Gastroesophageal sphincter (tissue), 4 donors: ENCODE measurements around the gene RIPOR1. TPM values are rescaled to one million over a fixed set of nuclear protein-coding genes. Genes with fewer than 3 reads are reported as not detected.

Experiments
- ATAC-seq: fragments of 150-250 bp; one replicate; pipeline ENCODE4 v1.9.1; 2016; ENCODE audit warnings: mild to moderate bottlenecking, moderate library complexity
- H3K27ac ChIP-seq, 4 donors: fragments of 200-600 bp; sonication (generic) in 3 of 4; 1 replicate in 3 of 4; 2 replicates in 1 of 4; pipeline ENCODE4 v1.5.1; 2016 to 2019
- H3K27me3 ChIP-seq: fragments of 200-600 bp; sonication (generic); one replicate; pipeline ENCODE4 v1.5.1; 2019
- H3K36me3 ChIP-seq, 2 donors: fragments of 200-600 bp; sonication (generic); one replicate each; pipeline ENCODE4 v1.5.1; 2019; ENCODE audit warnings: control low read depth in 1 of 2
- H3K4me1 ChIP-seq, 3 donors: fragments of 200-600 bp; sonication (generic); 1 replicate in 2 of 3; 2 replicates in 1 of 3; pipeline ENCODE4 v1.5.1; 2016 to 2019; ENCODE audit warnings: control low read depth in 2 of 3
- H3K4me3 ChIP-seq, 2 donors: fragments of 200-600 bp; sonication (generic); one replicate each; pipeline ENCODE4 v1.5.1; 2019; ENCODE audit warnings: mild to moderate bottlenecking in 1 of 2, moderate library complexity in 1 of 2
- H3K9me3 ChIP-seq, 3 donors: fragments of 200-600 bp; sonication (generic); one replicate each; pipeline ENCODE4 v1.5.1; 2017 to 2019; ENCODE audit warnings: control low read depth in 2 of 3
- EP300 ChIP-seq: sonication (generic); formaldehyde crosslinking; IDR thresholded peaks from one replicate; pipeline ENCODE4 v1.6.1; 2017; ENCODE audit warnings: antibody characterized with exemption, mild to moderate bottlenecking
- POLR2A ChIP-seq, 2 donors: fragments of 450-650 bp; IDR thresholded peaks; one replicate each; pipeline ENCODE4 v1.6.1; 2017; ENCODE audit warnings: antibody characterized with exemption in 2 of 2, mild to moderate bottlenecking in 2 of 2, moderate library complexity in 1 of 2
- POLR2AphosphoS5 ChIP-seq: sonication (generic); formaldehyde crosslinking; IDR thresholded peaks from one replicate; pipeline ENCODE4 v1.6.1; 2017; ENCODE audit warnings: antibody characterized with exemption
- WGBS, 2 donors: methylation state at CpG; one replicate each; pipeline ENCODE4 v1.1.5; 2018; ENCODE audit warnings: low coverage in 1 of 2; 5-methylcytosine and 5-hydroxymethylcytosine counted together
- total RNA-seq, 4 donors: library from RNA; depleted of rRNA; stranded (reverse); fragments of >200 nt; gene quantifications; one replicate each; pipeline ENCODE4 v1.1.0, GENCODE V29; 2016
- TF ChIP-seq, protein P1 (sequence below), 4 experiments: fragments of 200-600 bp in 2 of 4; fragments of 450-650 bp in 2 of 4; sonication (generic) in 1 of 4; IDR thresholded peaks; one replicate each; pipeline ENCODE4 v1.5.1; 2017 to 2019; ENCODE audit warnings: antibody characterized with exemption in 4 of 4, mild to moderate bottlenecking in 2 of 4, moderate library complexity in 2 of 4

The RIPOR1 gene
- total RNA-seq, 4 donors from 2014 or later = 43.3 to 112 (median 64.9) TPM

DNA sequence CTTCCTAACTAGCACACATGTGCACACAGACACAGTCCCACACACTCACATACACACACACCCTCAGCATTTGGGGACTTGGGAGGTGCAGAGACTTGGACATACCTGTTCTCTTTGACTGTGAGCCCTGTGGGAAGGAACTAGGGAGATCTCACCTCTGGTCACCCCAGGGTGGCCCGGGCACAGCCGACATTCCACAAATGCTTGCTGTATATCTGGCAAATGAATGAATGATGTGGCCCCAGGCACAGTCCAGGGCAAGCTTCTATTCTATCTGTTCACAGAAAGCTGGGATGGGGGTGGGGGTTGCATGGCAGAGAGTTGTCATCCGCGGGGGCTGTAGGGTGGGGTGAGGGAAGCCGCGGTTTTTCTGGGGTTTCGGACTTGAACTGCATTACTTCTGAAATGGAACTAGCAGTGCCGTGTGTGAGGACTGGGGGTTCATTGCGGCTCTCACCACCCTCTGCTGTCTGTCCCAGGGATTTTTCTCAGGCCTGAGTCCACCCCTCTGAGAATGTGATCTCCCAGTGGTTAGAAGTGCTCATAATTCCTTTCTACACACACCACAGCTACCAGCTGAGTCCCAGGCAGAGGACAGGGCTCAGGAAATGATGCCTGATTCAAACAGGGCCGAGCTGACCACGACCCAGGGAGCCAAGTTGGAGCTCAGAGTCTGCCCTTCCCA, 3.3 kb upstream of the RIPOR1 start:
- Histone ChIP-seq H3K4me3 (no peak overlapping the region), H3K27ac (no peak overlapping the region), H3K36me3 (no peaks in the 10 kb centered on the region), H3K4me1 (peaks cover 0 to 21% (median 11%) of the 10 kb centered on the region in 3 donors), H3K27me3 (no peaks in the 10 kb centered on the region), H3K9me3 (no peaks in the 10 kb centered on the region)
- 57% methylated on average over 5 of the region's 11 CpGs; no CpG with 5 or more reads in 1 of the 2 donors for WGBS, 2 donors
- no peak for TF ChIP-seq EP300
- no peak for TF ChIP-seq POLR2A (IDR thresholded peaks at IDR 0.05)
- TF ChIP-seq POLR2AphosphoS5 = no peak
- TF ChIP-seq, protein P1, sequence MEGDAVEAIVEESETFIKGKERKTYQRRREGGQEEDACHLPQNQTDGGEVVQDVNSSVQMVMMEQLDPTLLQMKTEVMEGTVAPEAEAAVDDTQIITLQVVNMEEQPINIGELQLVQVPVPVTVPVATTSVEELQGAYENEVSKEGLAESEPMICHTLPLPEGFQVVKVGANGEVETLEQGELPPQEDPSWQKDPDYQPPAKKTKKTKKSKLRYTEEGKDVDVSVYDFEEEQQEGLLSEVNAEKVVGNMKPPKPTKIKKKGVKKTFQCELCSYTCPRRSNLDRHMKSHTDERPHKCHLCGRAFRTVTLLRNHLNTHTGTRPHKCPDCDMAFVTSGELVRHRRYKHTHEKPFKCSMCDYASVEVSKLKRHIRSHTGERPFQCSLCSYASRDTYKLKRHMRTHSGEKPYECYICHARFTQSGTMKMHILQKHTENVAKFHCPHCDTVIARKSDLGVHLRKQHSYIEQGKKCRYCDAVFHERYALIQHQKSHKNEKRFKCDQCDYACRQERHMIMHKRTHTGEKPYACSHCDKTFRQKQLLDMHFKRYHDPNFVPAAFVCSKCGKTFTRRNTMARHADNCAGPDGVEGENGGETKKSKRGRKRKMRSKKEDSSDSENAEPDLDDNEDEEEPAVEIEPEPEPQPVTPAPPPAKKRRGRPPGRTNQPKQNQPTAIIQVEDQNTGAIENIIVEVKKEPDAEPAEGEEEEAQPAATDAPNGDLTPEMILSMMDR (IDR thresholded peaks at IDR 0.05) = no peak
- no peak for ATAC-seq

DNA sequence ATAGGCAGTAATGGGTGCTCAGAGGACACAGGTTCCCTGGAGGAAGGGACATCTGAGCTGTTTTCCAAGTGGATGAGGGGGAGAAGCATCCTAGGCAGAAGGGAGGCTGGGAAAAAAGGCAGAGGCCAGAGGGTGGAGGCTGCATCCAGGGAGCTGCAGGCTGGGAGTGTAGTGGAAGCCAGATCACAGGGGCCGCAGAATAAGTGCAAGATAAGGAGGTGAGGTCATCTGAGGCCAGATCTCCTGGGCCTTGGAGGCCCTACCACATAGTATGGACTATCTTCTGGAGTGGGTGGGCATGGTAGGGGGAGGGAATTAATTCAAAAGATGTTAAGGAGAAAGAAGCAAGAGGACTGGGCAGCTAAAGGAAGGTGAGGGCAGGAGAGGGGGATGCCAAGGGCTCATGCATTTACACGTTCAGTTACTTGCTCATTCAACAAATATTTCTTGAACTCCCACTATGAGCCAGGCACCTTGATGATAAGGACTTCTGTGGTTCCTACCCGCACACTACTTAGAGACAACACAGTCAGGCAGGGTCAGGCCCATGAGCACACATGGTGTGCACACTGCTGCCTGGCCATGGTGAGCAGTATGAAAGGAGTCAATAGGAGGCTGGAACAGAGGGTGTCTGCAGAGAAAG, 2.4 kb upstream of the RIPOR1 start:
- Histone ChIP-seq H3K27ac (no peak overlapping the region), H3K27me3 (no peaks in the 10 kb centered on the region), H3K4me1 (peaks cover 0 to 29% (median 19%) of the 10 kb centered on the region in 3 donors), H3K4me3 (no peak overlapping the region), H3K9me3 (no peaks in the 10 kb centered on the region), H3K36me3 (no peaks in the 10 kb centered on the region)
- 81 to 87% methylated on average over 3 of the region's 3 CpGs for WGBS, 2 donors
- no peak for ATAC-seq
- TF ChIP-seq, protein P1 (IDR thresholded peaks at IDR 0.05) = no peak
- no peak for TF ChIP-seq POLR2AphosphoS5
- no peak for TF ChIP-seq EP300
- TF ChIP-seq POLR2A (IDR thresholded peaks at IDR 0.05) = no peak

DNA sequence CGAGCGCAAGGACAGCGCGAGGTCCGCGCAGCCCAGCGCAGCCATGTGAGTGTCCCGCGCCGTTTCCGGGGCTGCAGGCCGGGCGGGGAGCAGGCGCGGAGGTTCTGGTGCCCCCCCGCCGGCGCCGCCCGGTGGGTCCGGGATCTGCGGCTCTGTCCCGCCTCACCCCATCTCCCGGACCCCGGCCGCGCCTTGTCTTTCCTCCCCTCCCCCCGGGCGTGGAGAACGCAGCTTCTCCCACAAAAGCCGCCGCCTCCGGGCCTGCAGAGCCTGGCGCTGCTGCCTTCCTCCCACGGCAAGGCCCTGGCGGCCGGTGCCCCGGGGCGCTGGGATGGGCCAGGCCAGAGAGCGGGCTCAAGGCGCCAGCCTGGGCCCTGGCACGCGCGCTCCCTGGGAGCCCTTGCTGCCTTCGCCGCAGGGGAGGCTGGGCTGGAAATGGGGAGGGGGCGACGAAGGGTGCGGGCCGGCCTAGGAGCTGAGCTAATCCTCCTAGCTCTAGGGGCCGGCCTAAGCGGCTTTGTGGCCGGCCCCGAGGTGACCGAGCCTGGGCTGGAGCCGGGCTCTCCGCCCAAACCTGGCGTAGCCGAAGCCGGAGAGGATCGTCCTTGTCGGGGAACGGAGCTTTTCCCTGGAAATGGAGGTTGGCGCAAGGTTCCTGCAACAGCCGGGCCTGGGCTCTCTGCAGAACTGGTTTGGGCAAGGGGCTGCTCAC, 397 bp downstream of the RIPOR1 start:
- WGBS, 2 donors = no CpG with 5 or more reads among the region's 65 CpGs
- Histone ChIP-seq H3K36me3 (no peaks in the 10 kb centered on the region), H3K4me1 (peaks cover 0 to 44% (median 15%) of the 10 kb centered on the region in 3 donors), H3K27me3 (no peaks in the 10 kb centered on the region), H3K9me3 (no peaks in the 10 kb centered on the region), H3K27ac (peak overlapping the region; percentile 76 to 95 (median 92)), H3K4me3 (peak overlapping the region; percentile 75 to 95)
- TF ChIP-seq POLR2A (IDR thresholded peaks at IDR 0.05) (peak; percentile 61 to 64), EP300 (no peak)
- TF ChIP-seq, protein P1 (IDR thresholded peaks at IDR 0.05) = no peak
- ATAC-seq = peak; percentile 42

DNA sequence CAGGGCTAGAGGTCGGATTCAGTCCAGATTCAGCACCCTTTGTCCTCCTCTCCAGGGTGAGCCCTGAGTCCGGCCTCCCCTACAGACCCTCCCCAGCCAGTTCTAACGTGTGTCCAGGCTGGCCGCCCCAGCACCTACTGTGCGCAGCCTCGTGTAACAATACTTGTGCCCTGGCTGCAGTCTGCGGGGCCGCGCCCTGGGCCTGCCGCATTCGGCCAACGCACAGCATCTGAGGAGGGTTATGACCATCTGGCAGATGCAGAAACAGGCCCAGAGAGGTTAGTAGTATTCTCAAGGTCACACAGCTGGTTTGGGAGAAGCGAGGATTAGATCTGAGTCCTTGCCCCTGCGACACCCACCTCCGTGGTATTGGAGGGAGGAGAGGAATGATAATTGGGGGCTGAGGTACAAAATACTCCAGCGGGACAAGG, 968 bp downstream of the RIPOR1 start:
- H3K9me3 ChIP-seq = no peaks in the 10 kb centered on the region
- peak overlapping the region; percentile 75 to 95 for H3K4me3 ChIP-seq
- no peak for TF ChIP-seq POLR2AphosphoS5
- no peak for TF ChIP-seq EP300
- TF ChIP-seq, protein P1 (IDR thresholded peaks at IDR 0.05) = no peak
- no peak for TF ChIP-seq POLR2A (IDR thresholded peaks at IDR 0.05)
- peak; percentile 13 for ATAC-seq
- H3K27me3 ChIP-seq = no peaks in the 10 kb centered on the region
- 0% methylated on average over 2 to 4 of the region's 16 CpGs for WGBS, 2 donors
- H3K36me3 ChIP-seq = no peaks in the 10 kb centered on the region
- H3K4me1 ChIP-seq = peaks cover 0 to 44% (median 15%) of the 10 kb centered on the region in 3 donors
- peak overlapping the region; percentile 76 to 95 (median 92) for H3K27ac ChIP-seq
